Mesenteric fat pad (tissue), 1 donor: ENCODE measurements around the gene RGS16. TPM values are rescaled to one million over a fixed set of nuclear protein-coding genes. Genes with fewer than 3 reads are reported as not detected.

Experiments used
- DNase-seq: peaks from one replicate; pipeline ENCODE4 v3.0.0-alpha.2; 2020; ENCODE audit warnings: low spot score
- total RNA-seq: library from RNA; stranded (reverse); fragmentation: NEBNext Ultra II Directional; extraction: Animal tissue kit (Norgen Biotek cat#: 25700); gene quantifications from one replicate; pipeline ENCODE4 v1.2.1, GENCODE V29; 2021
- donor health status: DM: yes; HTN: yes; CAD: no.

The RGS16 gene
- total RNA-seq, 1 donor from 2014 or later, result 25.0 TPM

- no peak for DNase-seq
Observed at GRCh38 chr1:182587093-182587492, 17.1 kb downstream of the RGS16 start.

GRCh38 chr1:182586380-182586779 is 17.8 kb downstream of the RGS16 start:
- DNase-seq, result no peak

- DNase-seq, result no peak
Observed at GRCh38 chr1:182584746-182585145, 19.4 kb downstream of the RGS16 start.

- DNase-seq, result no peak
Observed at GRCh38 chr1:182580736-182581135, 23.5 kb downstream of the RGS16 start.

GRCh38 chr1:182575540-182576149 is 28.5 kb downstream of the RGS16 start:
- DNase-seq, result no peak

GRCh38 chr1:182574156-182574555 is 30.0 kb downstream of the RGS16 start:
- DNase-seq, result no peak

- DNase-seq, result no peak
Observed at GRCh38 chr1:182570611-182570970, 33.6 kb downstream of the RGS16 start.

GRCh38 chr1:182569939-182570610 is 34.1 kb downstream of the RGS16 start:
- no peak for DNase-seq

GRCh38 chr1:182568647-182569284 is 35.4 kb downstream of the RGS16 start:
- DNase-seq, result no peak

GRCh38 chr1:182567629-182568028 is 36.6 kb downstream of the RGS16 start:
- DNase-seq, result no peak

GRCh38 chr1:182565537-182565936 is 38.7 kb downstream of the RGS16 start:
- DNase-seq, result no peak

- no peak for DNase-seq
Observed at GRCh38 chr1:182564406-182565004, 39.7 kb downstream of the RGS16 start.

GRCh38 chr1:182563095-182563494 is 41.1 kb downstream of the RGS16 start:
- no peak for DNase-seq

- no peak for DNase-seq
Observed at GRCh38 chr1:182561456-182561855, 42.7 kb downstream of the RGS16 start.

- DNase-seq, result no peak
Observed at GRCh38 chr1:182560392-182560984, 43.7 kb downstream of the RGS16 start.

GRCh38 chr1:182556279-182556678 is 47.9 kb downstream of the RGS16 start:
- no peak for DNase-seq

- no peak for DNase-seq
Observed at GRCh38 chr1:182555493-182555892, 48.7 kb downstream of the RGS16 start.

GRCh38 chr1:182552527-182552926 is 51.7 kb downstream of the RGS16 start:
- no peak for DNase-seq

GRCh38 chr1:182549811-182550210 is 54.4 kb downstream of the RGS16 start:
- no peak for DNase-seq

GRCh38 chr1:182549346-182549745 is 54.8 kb downstream of the RGS16 start:
- no peak for DNase-seq
